HL-60/S4 treated with phorbol 12-myristate 13-acetate at 8.2 ng/mL for 4 days and 3 days (cell line): ENCODE results near the gene BBIP1.
"Not testable (repeated sequence)": the region's sequence is repeated elsewhere in the genome, so short reads cannot be mapped to it uniquely, and the experiment has no call there.

Source experiments
- in situ Hi-C: fragments of 300-500 bp; cut with MboI; formaldehyde crosslinking; loops from 2 replicates; pipeline ENCODE4 v1.15.0; 2022; ENCODE audit warnings: low sequenced_read_pairs

Gene BBIP1

GRCh38 chr10:110887560-110887959 lies 31.4 kb downstream of the BBIP1 start:
- in situ Hi-C loops = loop anchor here (25.0 kb wide), 1 partner anchor 150 kb away; no protein-coding TSS in a partner anchor

DNA sequence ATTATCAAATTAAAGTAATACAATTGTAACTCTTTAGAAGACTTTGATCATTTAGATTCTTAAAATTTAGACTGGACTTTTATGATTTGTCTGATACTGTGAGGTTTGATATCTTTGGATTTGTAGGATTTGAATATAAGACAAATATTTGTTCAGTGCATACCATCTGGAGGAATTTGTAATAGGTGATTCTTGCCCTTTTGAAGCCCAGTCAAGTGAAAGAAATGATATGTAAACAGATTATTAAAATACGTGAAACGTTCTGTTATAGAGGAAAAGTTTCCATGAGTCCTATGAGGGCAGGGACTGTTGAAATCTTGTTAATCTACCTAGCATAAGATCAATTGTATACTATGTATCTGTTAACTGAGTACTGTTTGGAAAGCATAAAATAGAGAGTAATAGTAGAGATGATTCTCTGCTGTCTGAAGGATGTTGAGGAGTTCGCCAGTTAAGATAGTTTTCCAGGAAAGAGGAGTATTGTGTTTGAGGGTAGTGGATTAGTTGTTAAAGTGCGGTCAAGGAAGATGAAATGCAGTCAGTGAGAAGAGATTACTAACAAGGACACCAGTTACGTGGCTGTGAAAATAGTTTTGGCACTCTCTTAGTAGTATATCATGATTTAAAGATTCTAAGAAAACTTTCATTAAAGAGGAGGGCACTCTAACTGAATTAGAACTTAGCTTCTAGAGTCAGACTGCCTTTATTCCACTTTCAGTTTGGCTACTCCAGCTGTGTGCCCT lies 32.9 kb downstream of the BBIP1 start:
- in situ Hi-C loops = loop anchor here (25.0 kb wide), 1 partner anchor 149 kb away; no protein-coding TSS in a partner anchor

DNA sequence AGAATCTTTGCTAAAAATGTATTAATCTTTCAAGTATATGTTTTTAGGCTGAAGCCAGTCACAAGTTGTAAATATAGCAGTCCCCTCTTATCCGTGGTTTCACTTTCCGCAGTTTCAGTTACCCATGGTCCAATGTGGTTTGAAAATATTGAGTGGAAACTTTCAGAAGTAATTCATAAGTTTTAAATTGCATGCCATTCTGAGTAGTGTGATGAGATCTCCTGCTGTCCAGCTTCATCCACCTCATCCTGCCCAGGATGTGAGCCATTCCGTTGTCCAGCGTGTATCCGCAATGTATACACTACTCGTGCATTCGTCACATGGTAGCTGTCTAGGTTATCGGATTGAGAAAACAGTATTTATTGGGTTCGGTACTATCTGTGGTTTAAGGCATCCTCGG lies 35.1 kb downstream of the BBIP1 start:
- in situ Hi-C loops = loop anchor here (25.0 kb wide), 1 partner anchor 147 kb away; no protein-coding TSS in a partner anchor

DNA sequence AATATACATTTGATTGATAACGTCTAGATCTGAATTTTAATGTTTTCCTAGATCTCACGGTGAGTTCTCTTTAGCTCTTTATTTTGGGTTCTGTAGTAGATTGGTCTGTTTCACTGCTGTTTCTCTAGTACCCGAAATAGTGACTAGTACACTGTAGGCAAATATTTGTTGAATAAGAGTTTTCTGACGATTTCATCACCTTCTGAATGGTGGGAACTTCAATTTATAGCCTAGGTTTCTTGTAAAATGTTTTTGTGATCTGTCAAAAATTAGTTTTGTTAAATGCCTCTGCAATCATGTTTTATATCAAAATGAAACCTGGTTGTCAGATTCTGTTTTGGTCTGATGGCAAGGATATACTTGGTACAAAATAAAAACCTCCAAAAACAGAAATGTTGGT lies 37.1 kb downstream of the BBIP1 start:
- in situ Hi-C loops = loop anchor here (25.0 kb wide), 1 partner anchor 145 kb away; no protein-coding TSS in a partner anchor

GRCh38 chr10:110881247-110881646 lies 37.7 kb downstream of the BBIP1 start:
- in situ Hi-C loops = loop anchor here (25.0 kb wide), 1 partner anchor 144 kb away; no protein-coding TSS in a partner anchor

- in situ Hi-C loops = loop anchor here (25.0 kb wide), 1 partner anchor 143 kb away; no protein-coding TSS in a partner anchor
Observed at GRCh38 chr10:110880012-110880411, 39.0 kb downstream of the BBIP1 start.

DNA sequence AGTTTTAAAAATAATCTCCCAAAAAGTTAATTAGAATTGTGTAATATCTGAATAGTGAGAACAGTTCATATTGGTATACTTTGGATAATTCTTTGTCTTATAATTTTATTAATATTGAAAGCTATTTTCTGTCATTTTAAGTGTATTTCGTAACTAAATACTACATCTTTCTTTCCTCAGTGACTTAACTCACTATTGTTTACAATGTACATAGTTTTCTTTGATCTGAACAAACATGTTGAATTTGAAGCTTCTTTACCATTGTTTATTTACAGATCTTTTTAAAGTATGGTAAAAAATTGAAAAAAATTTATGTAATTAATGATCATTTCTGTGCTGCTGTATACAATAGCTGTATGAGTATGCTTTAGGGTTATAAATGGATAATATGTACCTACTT lies 42.2 kb downstream of the BBIP1 start:
- in situ Hi-C loops = loop anchor here (25.0 kb wide), 1 partner anchor 139 kb away; no protein-coding TSS in a partner anchor

GRCh38 chr10:110876000-110876399 lies 43.0 kb downstream of the BBIP1 start:
- in situ Hi-C loops = loop anchor here (25.0 kb wide), 1 partner anchor 139 kb away; no protein-coding TSS in a partner anchor

GRCh38 chr10:110873951-110874350 lies 45.0 kb downstream of the BBIP1 start:
- in situ Hi-C loops = no loop called here

DNA sequence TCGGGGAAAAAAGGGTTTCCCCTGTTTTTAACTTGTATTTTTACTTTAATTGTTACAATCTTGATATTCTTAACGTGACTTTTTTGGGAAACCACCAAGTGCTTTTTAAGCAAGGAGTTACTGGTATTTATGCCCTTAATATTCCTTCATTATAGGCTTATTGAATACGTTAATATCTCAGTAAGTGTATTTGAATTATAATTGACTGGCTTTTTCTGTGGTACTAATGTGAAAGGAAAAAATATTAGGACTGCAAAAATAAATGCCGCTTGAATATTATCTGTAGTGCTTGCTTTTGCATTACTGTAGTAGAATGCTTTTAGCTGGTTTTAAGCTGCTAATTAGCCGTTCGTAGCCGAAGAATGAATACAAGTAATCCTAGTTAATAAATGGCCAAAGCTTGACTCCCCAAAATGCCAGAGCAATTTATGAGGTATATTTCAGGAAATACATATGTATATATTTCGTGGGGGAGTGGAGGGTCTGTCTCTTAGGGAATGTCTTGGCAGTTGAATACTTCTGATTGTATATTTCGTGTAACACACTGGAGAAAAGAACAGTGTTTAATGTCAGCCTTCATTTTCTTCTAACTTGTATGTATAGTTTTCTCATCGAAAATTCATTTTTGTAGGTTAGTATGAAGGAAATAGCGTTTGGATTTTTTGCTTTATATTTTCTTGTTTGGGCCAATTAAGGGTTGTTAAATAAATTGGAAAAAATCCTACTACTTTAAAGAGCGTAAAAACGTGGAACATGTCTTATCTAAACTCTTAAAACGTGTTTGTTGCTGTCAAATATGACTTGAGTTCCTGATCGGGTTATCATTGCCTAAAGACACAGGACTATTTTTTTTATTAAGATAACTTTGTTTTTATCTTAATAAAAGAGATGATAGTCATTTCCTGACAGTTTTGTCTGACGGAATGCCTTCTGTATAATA lies 45.7 kb downstream of the BBIP1 start:
- in situ Hi-C loops = no loop called here

DNA sequence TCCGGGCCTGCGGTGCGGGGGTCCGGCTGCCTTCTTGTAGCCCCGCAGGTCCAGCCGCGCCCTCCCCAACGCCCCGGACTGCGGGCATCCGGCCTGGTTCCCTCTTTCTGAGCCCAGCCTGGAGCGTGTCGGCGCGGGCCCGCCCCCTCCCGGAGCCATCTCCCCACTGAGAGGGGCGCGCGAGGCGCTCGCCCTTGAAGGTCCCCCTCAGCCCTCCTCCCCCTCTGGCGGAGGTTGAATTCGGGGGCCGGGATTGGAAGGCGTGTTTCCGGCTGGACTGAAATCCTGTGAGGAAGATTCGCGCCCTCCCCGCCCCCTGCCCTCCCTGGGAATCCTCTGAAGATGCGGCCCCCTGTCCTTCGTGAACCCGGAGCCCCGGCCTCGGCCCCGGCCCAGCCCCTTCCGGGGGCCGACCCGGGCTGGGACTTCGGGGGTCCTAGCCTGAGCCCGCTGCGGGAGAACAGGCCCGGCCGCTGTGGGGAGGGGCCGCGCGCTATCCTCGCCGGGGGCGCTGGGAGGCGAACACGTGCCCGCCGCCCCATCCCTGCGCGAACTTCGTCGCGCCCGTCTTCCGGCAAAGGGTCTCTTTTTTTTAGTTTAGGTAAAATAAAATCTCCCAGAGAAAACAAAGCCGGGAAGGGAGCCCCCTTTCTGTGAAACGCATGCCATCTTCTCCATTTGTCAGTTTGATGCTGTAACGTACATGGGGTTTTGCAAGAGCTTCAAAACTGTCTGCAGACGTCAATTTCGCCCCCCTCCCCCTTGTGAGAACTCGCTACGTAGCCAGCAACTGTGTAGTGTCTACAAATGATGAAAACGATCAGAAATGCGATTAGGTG lies 46.6 kb downstream of the BBIP1 start:
- in situ Hi-C loops = no loop called here

DNA sequence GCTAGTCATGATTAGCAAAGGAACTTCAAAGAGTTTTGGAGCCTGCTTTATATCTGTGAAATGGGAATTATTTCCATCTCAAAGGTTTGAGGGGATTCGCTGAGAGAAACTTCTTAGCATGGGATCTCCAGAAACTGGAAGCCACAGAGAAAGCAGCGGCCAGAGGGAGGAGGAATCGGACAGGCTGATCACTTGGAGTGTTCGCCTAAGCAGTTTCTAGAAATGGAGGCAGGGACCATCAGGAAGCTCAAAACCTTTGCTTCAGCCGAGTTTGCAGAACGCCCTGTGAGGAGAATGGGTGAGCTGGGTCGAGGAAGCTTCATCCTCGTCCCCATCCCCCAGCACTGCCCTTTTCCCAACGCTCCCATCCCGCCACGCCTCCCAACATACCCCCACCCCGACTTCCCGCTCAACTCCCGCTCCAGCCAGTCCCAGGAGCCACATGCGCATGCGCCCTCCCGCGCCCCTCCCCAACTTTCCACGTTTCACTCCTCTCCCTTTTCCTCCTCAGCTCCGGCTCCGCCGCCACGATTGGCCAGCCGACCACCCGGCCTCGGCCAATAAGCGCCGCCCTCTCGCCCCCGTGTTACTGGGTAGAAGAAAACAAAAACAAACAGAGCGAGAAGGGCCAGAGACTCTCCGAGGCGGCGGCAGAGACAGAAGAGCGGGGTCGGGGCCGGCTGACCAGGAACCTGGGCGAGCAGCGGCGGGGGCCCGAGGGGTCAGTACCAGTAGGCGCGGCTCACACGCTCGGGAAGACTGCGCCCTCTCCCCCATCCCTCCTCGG lies 47.5 kb downstream of the BBIP1 start, which contains the start of gene PDCD4:
Gene PDCD4 (plus strand): TSS at position 631 of the 787 bp plus-strand sequence. CDS start 4,100 bp downstream, outside the sequence.
- in situ Hi-C loops = no loop called here

- in situ Hi-C loops = no loop called here
Observed at GRCh38 chr10:110870823-110871297, 48.1 kb downstream of the BBIP1 start.

DNA sequence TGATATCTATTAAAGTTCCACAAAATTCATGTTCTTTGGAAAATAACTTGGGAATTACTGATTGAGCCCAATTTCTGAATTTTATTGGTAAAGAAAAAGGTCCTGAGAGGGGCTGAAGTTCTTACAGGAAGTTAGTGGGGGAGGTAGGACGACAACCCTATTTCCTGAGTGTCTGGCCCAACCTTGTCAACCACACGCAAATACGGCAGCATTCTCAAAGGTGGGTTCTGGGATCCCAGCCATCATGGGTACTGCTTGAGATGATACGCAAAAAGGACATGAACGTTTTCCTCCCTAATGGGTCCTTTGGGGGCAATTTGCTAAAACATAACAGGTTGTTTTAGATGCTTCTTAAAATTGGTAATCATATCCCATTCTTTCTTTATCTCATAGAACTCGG lies 50.0 kb downstream of the BBIP1 start:
- in situ Hi-C loops = no loop called here

DNA sequence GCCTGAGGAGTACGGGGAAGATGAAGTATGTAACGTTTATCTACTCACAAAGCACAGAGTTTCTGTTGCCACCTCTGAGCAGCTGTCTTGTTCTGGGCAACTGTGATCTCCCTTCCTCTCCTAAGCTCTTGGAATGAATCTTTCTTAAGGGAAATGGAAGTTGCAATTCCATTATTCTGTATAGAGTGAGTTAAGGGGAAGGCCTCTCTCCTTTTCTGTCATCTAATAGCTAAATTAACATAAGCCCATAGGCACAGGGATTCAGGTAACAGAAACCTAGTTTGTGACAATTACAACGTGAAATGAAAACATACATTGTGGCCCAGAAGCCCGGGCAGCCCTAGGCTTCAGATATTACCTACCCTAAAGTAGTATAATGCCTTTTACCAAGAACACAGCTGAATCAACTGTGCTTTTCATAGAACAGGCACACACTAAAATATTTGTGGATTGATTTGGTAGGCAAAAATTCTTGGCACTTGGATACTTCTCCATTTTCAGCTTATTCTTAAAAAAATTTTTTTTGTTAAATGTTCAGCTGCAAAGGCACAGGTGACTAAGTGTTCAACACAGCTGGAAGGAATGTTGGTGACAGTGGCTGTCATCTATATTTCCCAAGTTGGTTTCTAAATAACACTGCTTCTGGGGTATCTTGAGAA lies 51.0 kb downstream of the BBIP1 start:
- in situ Hi-C loops = no loop called here

DNA sequence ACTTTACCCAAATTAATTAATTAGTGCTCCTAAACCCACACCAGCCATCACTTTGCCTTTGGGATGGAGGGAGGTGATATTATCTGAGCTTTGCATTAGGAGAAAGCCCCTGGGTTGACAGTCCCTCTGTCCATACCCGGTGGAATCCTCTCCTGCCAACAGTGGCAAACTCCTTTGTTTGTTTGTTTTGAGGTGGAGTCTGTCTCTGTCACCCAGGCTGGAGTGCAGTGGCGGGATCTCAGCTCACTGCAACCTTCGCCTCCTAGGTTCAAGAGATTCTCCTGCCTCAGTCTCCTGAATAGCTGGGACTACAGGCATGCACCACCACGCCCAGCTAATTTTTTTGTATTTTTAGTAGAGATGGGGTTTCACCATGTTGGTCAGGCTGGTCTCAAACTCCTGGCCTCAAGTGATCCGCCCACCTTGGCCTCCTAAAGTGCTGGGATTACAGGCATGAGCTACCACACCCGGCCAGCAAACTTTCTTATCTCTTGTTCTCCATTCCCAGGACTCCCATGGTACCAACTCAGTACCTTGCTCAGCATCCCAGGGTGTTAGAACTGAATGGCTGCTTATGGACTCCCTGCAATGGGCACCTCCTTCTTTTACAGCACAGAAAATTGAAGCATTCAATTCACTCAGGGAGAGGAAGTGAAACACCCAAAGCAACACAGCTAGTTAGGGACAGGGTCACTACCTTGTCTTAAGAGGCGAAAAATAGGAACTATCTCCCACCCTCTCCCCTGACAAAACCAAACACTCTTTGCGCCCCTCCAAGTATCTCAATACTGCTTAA lies 51.8 kb downstream of the BBIP1 start:
- in situ Hi-C loops = not testable (repeated sequence)

DNA sequence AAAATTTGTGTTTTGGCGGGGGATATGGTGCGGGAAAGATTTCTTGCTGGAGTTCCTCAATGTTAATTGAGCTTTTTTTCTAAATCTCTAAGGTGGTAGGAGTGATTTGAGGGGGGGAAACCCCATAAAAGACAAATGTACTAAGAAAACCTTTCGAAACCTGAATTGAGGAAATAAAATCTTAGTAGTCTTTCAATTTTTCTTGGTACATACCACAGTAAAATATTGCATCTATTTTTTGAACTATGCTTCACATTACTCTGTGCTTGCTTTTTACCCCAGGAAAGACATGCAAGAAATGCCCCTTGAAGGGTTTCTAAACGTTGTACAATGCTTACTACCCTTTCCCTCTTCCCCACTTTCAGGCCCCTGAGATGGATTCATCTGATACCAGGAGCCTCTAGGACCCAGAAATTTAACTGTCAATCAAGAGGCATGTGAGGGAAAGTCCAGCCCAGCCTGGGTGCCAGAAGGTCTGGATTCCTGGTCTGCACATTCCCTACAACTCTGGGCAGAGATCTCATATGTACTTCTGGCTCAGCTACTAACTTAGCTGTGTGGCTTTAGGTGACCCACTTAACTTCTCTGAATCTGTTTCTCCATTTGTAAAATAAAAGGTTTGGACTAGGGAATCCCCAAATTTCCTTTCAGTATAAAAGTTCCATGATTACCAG lies 53.0 kb downstream of the BBIP1 start:
- in situ Hi-C loops = no loop called here
